Myometrial cell (primary cell): Measurements from ENCODE around the gene C2CD5. TPM values are rescaled to one million over a fixed set of nuclear protein-coding genes. Genes with fewer than 3 reads are reported as not detected.

ENCODE experiments used
- total RNA-seq: library from RNA; depleted of rRNA; stranded (reverse); fragments of >200 nt; gene quantifications from 2 replicates; pipeline ENCODE4 v1.2.3, GENCODE V29; 2015

Gene C2CD5
- 16.4 and 18.3 TPM in 2 replicates for total RNA-seq

GRCh38 chr12:22544038-22544979 lies at the start of gene C2CD5:
Gene C2CD5, minus strand, starts transcription at chr12:22544542. Its CDS starts 392 bp downstream, at chr12:22544150.

Other genes starting within 250 kb of the C2CD5 start
- not detected in 2 replicates for gene ST8SIA1, start 209.8 kb downstream of the C2CD5 start, total RNA-seq
- 24.5 and 32.6 TPM in 2 replicates for gene ETNK1, start 80.6 kb upstream of the C2CD5 start, total RNA-seq